Thyroid gland (tissue), 4 donors: ENCODE results near the gene BAG1.

Experiments
- POLR2A ChIP-seq, 2 donors: fragments of 450-650 bp; IDR thresholded peaks; one replicate each; pipeline ENCODE4 v1.6.1; 2017; ENCODE audit warnings: antibody characterized with exemption in 2 of 2, mild to moderate bottlenecking in 2 of 2, moderate library complexity in 1 of 2
- TF ChIP-seq, protein P1 (sequence below), 6 experiments: fragments of 200-600 bp in 3 of 6; fragments of 450-650 bp in 3 of 6; sonication (generic) in 3 of 6; IDR thresholded peaks; one replicate each; pipeline ENCODE4 v1.5.1; 2016 to 2019; ENCODE audit warnings: antibody characterized with exemption in 6 of 6, mild to moderate bottlenecking in 2 of 6, inconsistent platforms in 1 of 6, moderate library complexity in 1 of 6

DNA sequence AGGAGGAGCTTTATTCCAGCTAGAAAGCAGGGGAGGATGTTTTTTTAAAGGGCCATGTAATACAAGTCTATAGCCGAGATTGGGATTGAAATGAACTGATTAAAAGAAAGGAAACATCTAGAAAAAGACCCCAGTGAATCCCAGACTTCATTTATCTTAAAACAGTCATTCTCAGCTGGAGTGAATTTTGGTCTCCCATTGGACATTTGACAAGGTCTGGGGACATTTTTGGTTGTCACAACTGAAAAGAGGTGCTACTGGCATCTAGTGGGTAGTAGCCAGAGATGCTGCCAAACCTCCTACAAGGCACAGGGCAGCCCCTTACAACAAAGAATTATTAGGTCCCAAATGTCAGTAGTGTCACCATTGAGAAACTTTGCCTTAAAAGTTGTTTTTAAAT, 40.8 kb downstream of the BAG1 start:
- TF ChIP-seq, protein P1, sequence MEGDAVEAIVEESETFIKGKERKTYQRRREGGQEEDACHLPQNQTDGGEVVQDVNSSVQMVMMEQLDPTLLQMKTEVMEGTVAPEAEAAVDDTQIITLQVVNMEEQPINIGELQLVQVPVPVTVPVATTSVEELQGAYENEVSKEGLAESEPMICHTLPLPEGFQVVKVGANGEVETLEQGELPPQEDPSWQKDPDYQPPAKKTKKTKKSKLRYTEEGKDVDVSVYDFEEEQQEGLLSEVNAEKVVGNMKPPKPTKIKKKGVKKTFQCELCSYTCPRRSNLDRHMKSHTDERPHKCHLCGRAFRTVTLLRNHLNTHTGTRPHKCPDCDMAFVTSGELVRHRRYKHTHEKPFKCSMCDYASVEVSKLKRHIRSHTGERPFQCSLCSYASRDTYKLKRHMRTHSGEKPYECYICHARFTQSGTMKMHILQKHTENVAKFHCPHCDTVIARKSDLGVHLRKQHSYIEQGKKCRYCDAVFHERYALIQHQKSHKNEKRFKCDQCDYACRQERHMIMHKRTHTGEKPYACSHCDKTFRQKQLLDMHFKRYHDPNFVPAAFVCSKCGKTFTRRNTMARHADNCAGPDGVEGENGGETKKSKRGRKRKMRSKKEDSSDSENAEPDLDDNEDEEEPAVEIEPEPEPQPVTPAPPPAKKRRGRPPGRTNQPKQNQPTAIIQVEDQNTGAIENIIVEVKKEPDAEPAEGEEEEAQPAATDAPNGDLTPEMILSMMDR (IDR thresholded peaks at IDR 0.05), result no peak
- TF ChIP-seq POLR2A (IDR thresholded peaks at IDR 0.05), result no peak
